ENCODE results near the gene IFIT1. TPM values are rescaled to one million over a fixed set of nuclear protein-coding genes. Genes with fewer than 3 reads are reported as not detected.
A peak's percentile ranks its signal among the peaks of the same experiment; 100 is the strongest.

IFIT1 gene, protein sequence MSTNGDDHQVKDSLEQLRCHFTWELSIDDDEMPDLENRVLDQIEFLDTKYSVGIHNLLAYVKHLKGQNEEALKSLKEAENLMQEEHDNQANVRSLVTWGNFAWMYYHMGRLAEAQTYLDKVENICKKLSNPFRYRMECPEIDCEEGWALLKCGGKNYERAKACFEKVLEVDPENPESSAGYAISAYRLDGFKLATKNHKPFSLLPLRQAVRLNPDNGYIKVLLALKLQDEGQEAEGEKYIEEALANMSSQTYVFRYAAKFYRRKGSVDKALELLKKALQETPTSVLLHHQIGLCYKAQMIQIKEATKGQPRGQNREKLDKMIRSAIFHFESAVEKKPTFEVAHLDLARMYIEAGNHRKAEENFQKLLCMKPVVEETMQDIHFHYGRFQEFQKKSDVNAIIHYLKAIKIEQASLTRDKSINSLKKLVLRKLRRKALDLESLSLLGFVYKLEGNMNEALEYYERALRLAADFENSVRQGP
- 10 to 100 TPM in 1 of 2 donors, 1 to 10 TPM in 1; 9.0 to 44.3 TPM for total RNA-seq

DNA sequence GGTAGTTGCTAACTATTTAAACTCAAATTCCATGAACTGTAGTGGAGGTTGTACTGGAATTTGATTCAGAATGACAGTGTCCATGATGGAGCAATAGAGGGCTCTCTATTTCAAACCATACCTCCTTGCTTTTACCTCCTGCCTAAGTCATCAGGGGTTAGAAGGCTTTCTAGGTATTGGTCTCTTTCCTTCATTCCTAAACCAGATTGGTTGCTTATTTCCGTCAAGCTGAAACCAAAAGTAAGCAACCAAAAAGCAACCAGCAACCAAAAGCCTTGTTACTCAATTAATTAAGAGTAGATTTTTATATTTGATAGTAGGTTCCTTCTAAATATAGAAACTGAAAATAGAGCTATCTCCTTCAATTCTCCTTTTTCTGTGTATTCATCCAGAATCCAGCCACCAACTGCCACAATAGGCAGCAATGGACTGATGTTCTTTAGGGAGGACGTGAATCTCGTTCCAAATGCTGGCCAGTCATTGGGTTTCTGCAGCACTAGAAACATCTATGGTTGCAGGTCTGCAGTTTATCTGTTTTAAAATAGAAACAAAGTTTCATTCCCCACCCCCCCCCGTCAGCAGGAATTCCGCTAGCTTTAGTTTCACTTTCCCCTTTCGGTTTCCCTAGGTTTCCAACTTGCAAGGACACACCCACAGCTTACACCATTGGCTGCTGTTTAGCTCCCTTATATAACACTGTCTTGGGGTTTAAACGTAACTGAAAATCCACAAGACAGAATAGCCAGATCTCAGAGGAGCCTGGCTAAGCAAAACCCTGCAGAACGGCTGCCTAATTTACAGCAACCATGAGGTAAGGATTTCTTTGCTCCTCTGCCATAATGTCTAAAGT, at the start of gene IFIT1:
TSS of gene IFIT1 (plus strand) at position 717 of the 850 bp plus-strand sequence. CDS start at position 807, 90 bp downstream.
- Histone ChIP-seq H3K27ac (peak within 1 kb of the TSS; percentile 69 to 81), H3K4me3 (peak within 1 kb of the TSS; percentile 88), H3K9me3 (no peaks in the 10 kb centered on the region), H3K4me1 (ENCODE audit: control insufficient read depth in 1 of 2, low read depth in 2 of 2) (peaks cover 10 to 27% of the 10 kb centered on the region in 2 donors), H3K36me3 (no peaks in the 10 kb centered on the region), H3K27me3 (replicated peaks; ENCODE audit: insufficient read depth) (no peaks in the 10 kb centered on the region)
- peak; percentile 86 for ATAC-seq (ENCODE audit: insufficient number of reproducible peaks, low FRiP score, low read depth)
- TF ChIP-seq, protein P1, sequence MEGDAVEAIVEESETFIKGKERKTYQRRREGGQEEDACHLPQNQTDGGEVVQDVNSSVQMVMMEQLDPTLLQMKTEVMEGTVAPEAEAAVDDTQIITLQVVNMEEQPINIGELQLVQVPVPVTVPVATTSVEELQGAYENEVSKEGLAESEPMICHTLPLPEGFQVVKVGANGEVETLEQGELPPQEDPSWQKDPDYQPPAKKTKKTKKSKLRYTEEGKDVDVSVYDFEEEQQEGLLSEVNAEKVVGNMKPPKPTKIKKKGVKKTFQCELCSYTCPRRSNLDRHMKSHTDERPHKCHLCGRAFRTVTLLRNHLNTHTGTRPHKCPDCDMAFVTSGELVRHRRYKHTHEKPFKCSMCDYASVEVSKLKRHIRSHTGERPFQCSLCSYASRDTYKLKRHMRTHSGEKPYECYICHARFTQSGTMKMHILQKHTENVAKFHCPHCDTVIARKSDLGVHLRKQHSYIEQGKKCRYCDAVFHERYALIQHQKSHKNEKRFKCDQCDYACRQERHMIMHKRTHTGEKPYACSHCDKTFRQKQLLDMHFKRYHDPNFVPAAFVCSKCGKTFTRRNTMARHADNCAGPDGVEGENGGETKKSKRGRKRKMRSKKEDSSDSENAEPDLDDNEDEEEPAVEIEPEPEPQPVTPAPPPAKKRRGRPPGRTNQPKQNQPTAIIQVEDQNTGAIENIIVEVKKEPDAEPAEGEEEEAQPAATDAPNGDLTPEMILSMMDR (IDR thresholded peaks at IDR 0.05) = no peak
- peak; percentile 31 for DNase-seq (ENCODE audit: low spot score)

DNA sequence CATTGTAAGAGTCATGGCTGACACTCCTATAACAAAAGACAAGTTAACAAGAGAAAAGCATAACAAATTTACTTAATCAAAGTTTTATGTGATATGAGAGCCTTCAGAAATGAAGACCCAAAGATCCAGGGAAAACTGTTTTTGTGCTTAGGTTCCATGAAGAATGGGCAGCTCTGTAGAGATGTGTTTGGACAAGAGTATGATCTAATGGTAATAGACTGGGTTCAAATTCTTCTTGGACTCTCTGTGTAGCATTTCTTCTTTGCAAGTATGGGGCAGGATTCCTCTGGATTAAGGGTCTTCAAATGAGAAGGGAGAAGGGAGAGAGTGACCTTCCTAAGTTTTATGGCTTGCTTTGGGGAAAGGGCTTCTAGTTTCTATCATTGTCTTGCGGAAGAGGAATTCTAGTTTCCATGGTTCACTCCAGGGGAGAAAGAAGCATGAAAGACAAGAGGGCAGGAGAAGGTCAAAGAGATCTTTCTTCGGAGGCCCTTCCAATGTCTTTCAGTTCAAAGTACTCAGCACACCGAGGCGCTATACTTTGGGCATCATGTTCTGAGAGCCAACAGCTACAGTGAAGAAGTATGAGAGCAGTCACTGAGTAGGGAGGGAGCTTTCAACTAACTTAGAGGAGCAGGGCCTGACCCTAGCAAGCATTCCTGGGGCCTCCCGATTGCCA, 49.2 kb upstream of the IFIT1 start:
- peaks cover 9 to 11% of the 10 kb centered on the region in 2 donors for H3K4me1 ChIP-seq (ENCODE audit: control insufficient read depth in 1 of 2, low read depth in 2 of 2)
- H3K4me3 ChIP-seq = no peak overlapping the region
- no peaks in the 10 kb centered on the region for H3K9me3 ChIP-seq
- ATAC-seq (ENCODE audit: insufficient number of reproducible peaks, low FRiP score, low read depth) (no peak), DNase-seq (ENCODE audit: low spot score) (no peak)
- no peak overlapping the region for H3K27ac ChIP-seq
- TF ChIP-seq, protein P1 (IDR thresholded peaks at IDR 0.05) = no peak
- no peaks in the 10 kb centered on the region for H3K27me3 ChIP-seq (replicated peaks; ENCODE audit: insufficient read depth)
- H3K36me3 ChIP-seq = peaks cover 5% of the 10 kb centered on the region

DNA sequence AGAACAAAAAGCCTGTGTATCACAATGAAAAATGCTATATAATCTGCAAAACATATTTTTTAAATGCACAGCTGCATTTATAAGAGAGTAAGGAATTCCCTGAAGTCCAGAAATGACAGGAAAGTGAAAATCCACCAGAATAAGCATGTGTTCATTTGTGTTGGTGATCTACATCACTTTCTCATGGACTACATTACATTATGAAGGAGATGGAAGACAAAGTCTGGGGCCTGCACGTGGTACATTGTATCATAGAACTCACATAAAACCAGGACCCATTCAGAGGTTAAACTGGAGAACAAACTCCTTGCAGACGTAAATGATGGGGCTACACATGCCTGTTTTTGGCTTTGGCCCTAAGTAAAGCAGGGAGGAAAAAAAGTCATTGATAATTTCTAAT, 48.3 kb upstream of the IFIT1 start:
- ATAC-seq (ENCODE audit: insufficient number of reproducible peaks, low FRiP score, low read depth) = no peak

DNA sequence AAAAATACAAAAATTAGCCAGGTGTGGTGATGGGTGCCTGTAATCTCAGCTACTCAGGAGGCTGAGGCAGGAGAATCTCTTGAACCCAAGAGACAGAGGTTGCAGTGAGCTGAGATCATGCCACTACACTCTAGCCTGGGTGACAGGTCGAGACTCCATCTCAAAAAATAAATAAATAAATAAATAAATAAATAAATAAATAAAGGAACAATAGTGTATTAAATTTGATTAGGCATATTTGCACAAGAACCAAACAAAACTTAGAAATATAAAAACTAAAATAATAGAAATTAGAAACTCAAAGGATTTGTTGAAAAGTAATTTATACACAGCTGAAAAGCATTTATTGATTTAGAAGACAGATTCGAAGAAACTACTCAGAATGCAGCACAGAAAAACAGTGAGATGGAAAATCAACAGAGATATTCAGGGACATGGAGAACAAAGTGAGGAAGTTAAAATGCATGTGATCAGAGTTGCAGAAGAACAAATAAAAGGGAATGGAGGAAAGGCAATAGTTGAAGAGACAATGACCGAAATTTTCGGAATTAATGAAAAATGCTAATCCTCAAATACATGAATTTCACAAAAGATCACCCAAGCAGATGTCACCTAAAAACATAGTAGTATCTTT, 46.9 kb upstream of the IFIT1 start:
- H3K27ac ChIP-seq = no peak overlapping the region
- no peaks in the 10 kb centered on the region for H3K36me3 ChIP-seq
- no peaks in the 10 kb centered on the region for H3K9me3 ChIP-seq
- no peak for ATAC-seq (ENCODE audit: insufficient number of reproducible peaks, low FRiP score, low read depth)
- H3K4me1 ChIP-seq (ENCODE audit: control insufficient read depth in 1 of 2, low read depth in 2 of 2) = peaks cover 17 to 20% of the 10 kb centered on the region in 2 donors
- H3K27me3 ChIP-seq (replicated peaks; ENCODE audit: insufficient read depth) = no peaks in the 10 kb centered on the region
- TF ChIP-seq, protein P1 (IDR thresholded peaks at IDR 0.05) = no peak
- DNase-seq (ENCODE audit: low spot score) = no peak
- H3K4me3 ChIP-seq = no peak overlapping the region

More for the DNA sequence above, 48.3 kb upstream of the IFIT1 start:
- Histone ChIP-seq H3K36me3 (peaks cover 3% of the 10 kb centered on the region), H3K4me1 (ENCODE audit: control insufficient read depth in 1 of 2, low read depth in 2 of 2) (peaks cover 13 to 18% of the 10 kb centered on the region in 2 donors), H3K27me3 (replicated peaks; ENCODE audit: insufficient read depth) (no peaks in the 10 kb centered on the region), H3K9me3 (no peaks in the 10 kb centered on the region), H3K27ac (no peak overlapping the region), H3K4me3 (no peak overlapping the region)
- DNase-seq (ENCODE audit: low spot score) = no peak
- TF ChIP-seq, protein P1 (IDR thresholded peaks at IDR 0.05) = no peak

Measured in thoracic aorta (tissue), 2 donors.